Cardiac muscle cell (in vitro differentiated cells and primary cell): ENCODE data around the gene ALS2. TPM values are rescaled to one million over a fixed set of nuclear protein-coding genes. Genes with fewer than 3 reads are reported as not detected.

ENCODE experiments used
- DNase-seq, 2 donors: peaks; one replicate each; pipeline versions ENCODE4 v3.0.0 to v3.0.0-alpha.2; 2010 to 2017; ENCODE audit warnings: low read depth in 1 of 2, low spot score in 1 of 2
- H3K27ac ChIP-seq: fragments of 200-600 bp; sonication (generic); 2 replicates; pipeline ENCODE4 v1.5.1; 2016
- H3K27me3 ChIP-seq: fragments of 200-600 bp; sonication (generic); 2 replicates; pipeline ENCODE4 v1.6.0; 2016; ENCODE audit warnings: control low read depth
- H3K36me3 ChIP-seq: fragments of 200-600 bp; sonication (generic); 2 replicates; pipeline ENCODE4 v1.5.1; 2016; ENCODE audit warnings: control low read depth
- H3K4me1 ChIP-seq: fragments of 200-600 bp; sonication (generic); 2 replicates; pipeline ENCODE4 v1.8.1; 2017; ENCODE audit warnings: low read depth, mild to moderate bottlenecking, mixed run types
- H3K4me3 ChIP-seq: fragments of 200-600 bp; sonication (generic); 2 replicates; pipeline ENCODE4 v1.5.1; 2016; ENCODE audit warnings: mild to moderate bottlenecking
- H3K9me3 ChIP-seq: fragments of 200-600 bp; sonication (generic); 2 replicates; pipeline ENCODE4 v1.5.1; 2017; ENCODE audit warnings: low read depth, mild to moderate bottlenecking, control low read depth
- polyA plus RNA-seq: library from polyadenylated mRNA; unstranded; fragments of >200 nt; fragmentation: Nextera tagmentation; extraction: Ambion mirVana; gene quantifications from 2 replicates; pipeline ENCODE4 v1.2.1, GENCODE V29; 2016
- total RNA-seq: library from RNA; depleted of rRNA; stranded (reverse); fragments of >200 nt; gene quantifications from 2 replicates; pipeline ENCODE4 v1.2.3, GENCODE V29; 2016
- TF ChIP-seq, protein P1 (sequence below): IDR thresholded peaks from 2 replicates; pipeline ENCODE4 v1.5.1; 2012; ENCODE audit warnings: low read depth, mild to moderate bottlenecking, low read length

The ALS2 gene
- total and polyA plus RNA-seq, 2 experiments from 2014 or later, result 12.1 to 24.2 TPM

DNA sequence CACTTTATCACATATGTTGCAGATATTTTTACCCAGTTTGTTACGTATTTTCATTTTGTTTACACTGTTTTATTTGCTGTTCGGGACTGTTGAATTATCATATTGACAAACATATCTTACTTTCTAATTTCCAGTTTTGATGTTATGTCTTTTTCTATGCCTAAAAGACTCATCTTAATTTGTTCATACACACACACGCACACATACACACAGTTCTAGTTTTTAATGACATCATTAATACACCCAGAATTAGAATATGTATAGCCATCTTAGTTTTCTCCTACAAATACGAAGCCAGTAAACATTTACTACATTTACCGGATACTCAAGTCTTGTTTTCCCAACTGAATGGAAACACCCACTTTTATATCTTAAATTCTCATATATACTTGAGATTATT, 29.2 kb downstream of the ALS2 start:
- TF ChIP-seq, protein P1, sequence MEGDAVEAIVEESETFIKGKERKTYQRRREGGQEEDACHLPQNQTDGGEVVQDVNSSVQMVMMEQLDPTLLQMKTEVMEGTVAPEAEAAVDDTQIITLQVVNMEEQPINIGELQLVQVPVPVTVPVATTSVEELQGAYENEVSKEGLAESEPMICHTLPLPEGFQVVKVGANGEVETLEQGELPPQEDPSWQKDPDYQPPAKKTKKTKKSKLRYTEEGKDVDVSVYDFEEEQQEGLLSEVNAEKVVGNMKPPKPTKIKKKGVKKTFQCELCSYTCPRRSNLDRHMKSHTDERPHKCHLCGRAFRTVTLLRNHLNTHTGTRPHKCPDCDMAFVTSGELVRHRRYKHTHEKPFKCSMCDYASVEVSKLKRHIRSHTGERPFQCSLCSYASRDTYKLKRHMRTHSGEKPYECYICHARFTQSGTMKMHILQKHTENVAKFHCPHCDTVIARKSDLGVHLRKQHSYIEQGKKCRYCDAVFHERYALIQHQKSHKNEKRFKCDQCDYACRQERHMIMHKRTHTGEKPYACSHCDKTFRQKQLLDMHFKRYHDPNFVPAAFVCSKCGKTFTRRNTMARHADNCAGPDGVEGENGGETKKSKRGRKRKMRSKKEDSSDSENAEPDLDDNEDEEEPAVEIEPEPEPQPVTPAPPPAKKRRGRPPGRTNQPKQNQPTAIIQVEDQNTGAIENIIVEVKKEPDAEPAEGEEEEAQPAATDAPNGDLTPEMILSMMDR, result no peak
- H3K4me1 ChIP-seq, result peaks cover 6% of the 10 kb centered on the region
- H3K9me3 ChIP-seq, result no peaks in the 10 kb centered on the region
- DNase-seq, result no peak
- H3K27ac ChIP-seq, result no peak overlapping the region
- H3K4me3 ChIP-seq, result no peak overlapping the region
- no peaks in the 10 kb centered on the region for H3K27me3 ChIP-seq
- H3K36me3 ChIP-seq, result peaks cover 4% of the 10 kb centered on the region

DNA sequence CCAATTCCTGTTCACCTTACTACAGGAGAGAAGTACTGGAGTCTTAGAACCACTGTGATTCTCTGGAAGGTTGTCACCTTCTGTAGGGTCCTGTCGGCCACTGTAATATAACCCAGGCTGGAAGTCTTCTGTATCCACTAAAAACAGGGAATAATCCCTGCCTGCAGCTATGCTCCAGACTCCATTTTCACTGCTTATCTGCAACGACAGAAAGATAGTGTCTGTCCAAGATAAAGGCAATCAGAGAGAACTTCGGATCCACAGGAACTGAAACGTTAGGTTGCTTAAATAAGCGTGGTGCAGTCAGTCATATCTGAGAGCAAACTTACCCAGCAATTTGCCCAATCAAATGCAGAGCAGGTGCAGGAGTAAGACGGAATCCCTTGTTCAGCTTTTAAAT, 34.2 kb downstream of the ALS2 start:
- DNase-seq, result no peak
- H3K36me3 ChIP-seq, result peaks cover 16% of the 10 kb centered on the region
- TF ChIP-seq, protein P1, result no peak
- peak overlapping the region; percentile 63 for H3K27ac ChIP-seq
- H3K9me3 ChIP-seq, result no peaks in the 10 kb centered on the region
- H3K27me3 ChIP-seq, result no peaks in the 10 kb centered on the region
- H3K4me3 ChIP-seq, result no peak overlapping the region
- peaks cover 8% of the 10 kb centered on the region for H3K4me1 ChIP-seq

DNA sequence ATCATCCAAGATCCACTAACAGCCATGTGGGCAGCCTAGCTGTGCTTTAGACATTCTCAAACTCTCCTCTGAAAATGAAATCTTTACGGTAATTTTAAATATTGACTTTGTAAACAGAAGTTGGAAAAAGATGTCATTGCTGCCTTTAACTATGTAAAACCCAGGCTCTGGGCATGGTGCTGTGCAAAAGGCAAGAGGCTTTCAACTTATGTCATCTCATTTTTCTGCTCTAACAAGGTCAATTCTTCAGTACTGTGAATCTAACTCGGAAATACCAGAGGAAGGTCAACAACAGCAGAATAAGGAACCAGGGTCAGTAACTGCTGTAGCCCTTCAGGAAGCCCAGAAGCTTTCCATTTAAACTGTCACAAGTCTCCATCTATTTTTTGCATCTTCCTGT, 45.2 kb downstream of the ALS2 start:
- Histone ChIP-seq H3K27ac (no peak overlapping the region), H3K4me1 (no peaks in the 10 kb centered on the region), H3K4me3 (no peak overlapping the region), H3K27me3 (no peaks in the 10 kb centered on the region), H3K36me3 (peaks cover 25% of the 10 kb centered on the region), H3K9me3 (no peaks in the 10 kb centered on the region)
- TF ChIP-seq, protein P1, result no peak
- no peak for DNase-seq

- no peaks in the 10 kb centered on the region for H3K27me3 ChIP-seq
- H3K9me3 ChIP-seq, result no peaks in the 10 kb centered on the region
- no peaks in the 10 kb centered on the region for H3K4me1 ChIP-seq
- peaks cover 25% of the 10 kb centered on the region for H3K36me3 ChIP-seq
- no peak overlapping the region for H3K27ac ChIP-seq
- TF ChIP-seq, protein P1, result no peak
- H3K4me3 ChIP-seq, result no peak overlapping the region
- DNase-seq, result no peak
Measured at GRCh38 chr2:201734111-201734510, 46.6 kb downstream of the ALS2 start.

GRCh38 chr2:201733544-201733943, 47.2 kb downstream of the ALS2 start:
- DNase-seq, result no peak
- no peak overlapping the region for H3K4me3 ChIP-seq
- no peaks in the 10 kb centered on the region for H3K27me3 ChIP-seq
- H3K36me3 ChIP-seq, result peaks cover 23% of the 10 kb centered on the region
- no peaks in the 10 kb centered on the region for H3K4me1 ChIP-seq
- H3K9me3 ChIP-seq, result no peaks in the 10 kb centered on the region
- TF ChIP-seq, protein P1, result no peak
- no peak overlapping the region for H3K27ac ChIP-seq
